ENCODE results near the gene VAV3. TPM values are rescaled to one million over a fixed set of nuclear protein-coding genes. Genes with fewer than 3 reads are reported as not detected.
"Not testable (repeated sequence)": the region's sequence is repeated elsewhere in the genome, so short reads cannot be mapped to it uniquely, and the experiment has no call there.

The VAV3 gene
- total RNA-seq, 1 experiment from 2014 or later, result 0.57 TPM

DNA sequence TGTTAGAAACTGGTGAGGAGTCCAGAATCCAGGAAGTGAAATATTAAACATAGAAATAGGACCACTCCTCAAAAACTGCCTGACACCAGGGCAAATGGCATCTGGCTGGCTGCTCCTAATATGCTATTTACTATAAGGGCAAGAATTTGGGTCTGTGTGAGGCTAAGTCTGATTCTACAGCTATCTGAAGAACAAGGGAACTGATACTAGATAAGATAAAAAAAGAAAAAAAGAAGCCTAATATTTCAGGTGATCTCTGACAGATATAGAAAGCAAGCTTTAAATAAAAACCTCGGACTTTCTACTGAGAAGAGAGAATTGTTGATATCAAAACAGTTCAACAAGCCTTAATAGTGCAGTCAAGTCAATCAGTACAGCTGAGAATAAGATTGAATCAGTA, 42.1 kb upstream of the VAV3 start:
- TF ChIP-seq, protein P1, sequence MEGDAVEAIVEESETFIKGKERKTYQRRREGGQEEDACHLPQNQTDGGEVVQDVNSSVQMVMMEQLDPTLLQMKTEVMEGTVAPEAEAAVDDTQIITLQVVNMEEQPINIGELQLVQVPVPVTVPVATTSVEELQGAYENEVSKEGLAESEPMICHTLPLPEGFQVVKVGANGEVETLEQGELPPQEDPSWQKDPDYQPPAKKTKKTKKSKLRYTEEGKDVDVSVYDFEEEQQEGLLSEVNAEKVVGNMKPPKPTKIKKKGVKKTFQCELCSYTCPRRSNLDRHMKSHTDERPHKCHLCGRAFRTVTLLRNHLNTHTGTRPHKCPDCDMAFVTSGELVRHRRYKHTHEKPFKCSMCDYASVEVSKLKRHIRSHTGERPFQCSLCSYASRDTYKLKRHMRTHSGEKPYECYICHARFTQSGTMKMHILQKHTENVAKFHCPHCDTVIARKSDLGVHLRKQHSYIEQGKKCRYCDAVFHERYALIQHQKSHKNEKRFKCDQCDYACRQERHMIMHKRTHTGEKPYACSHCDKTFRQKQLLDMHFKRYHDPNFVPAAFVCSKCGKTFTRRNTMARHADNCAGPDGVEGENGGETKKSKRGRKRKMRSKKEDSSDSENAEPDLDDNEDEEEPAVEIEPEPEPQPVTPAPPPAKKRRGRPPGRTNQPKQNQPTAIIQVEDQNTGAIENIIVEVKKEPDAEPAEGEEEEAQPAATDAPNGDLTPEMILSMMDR (IDR thresholded peaks at IDR 0.05; ENCODE audit: insufficient read depth in 1 of 2, low read depth in 1 of 2, low read length in 1 of 2, severe bottlenecking in 1 of 2, unreplicated experiment in 1 of 2), result no peak
- H3K9me3 ChIP-seq, result no peaks in the 10 kb centered on the region
- intact Hi-C loops (cut with micrococcal nuclease; ENCODE audit: unreplicated experiment), result no loop called here
- no peaks in the 10 kb centered on the region for H3K36me3 Mint-ChIP-seq (ENCODE audit: insufficient read depth, unreplicated experiment)
- H3K36me3 ChIP-seq (ENCODE audit: control insufficient read depth, insufficient read depth, low read length), result no peaks in the 10 kb centered on the region
- ChIA-PET CTCF (no interaction called here), POLR2A (no interaction called here)
- no peaks in the 10 kb centered on the region for H3K27me3 Mint-ChIP-seq (ENCODE audit: insufficient read depth, unreplicated experiment)
- no peaks in the 10 kb centered on the region for H3K27me3 ChIP-seq (replicated peaks; ENCODE audit: control insufficient read depth, insufficient read depth, low read length)
- H3K4me3 Mint-ChIP-seq (ENCODE audit: unreplicated experiment), result no peak overlapping the region
- no peaks in the 10 kb centered on the region for H3K4me1 Mint-ChIP-seq (ENCODE audit: low read depth, unreplicated experiment)
- no peak for DNase-seq
- H3K4me3 ChIP-seq (ENCODE audit: low read depth, low read length), result no peak overlapping the region
- no peaks in the 10 kb centered on the region for H3K9me3 Mint-ChIP-seq (ENCODE audit: unreplicated experiment)
- no peak overlapping the region for H3K27ac Mint-ChIP-seq (ENCODE audit: unreplicated experiment)
- no TSS peak for BruUV-seq (replicated peaks)
- no peaks in the 10 kb centered on the region for H3K4me1 ChIP-seq

DNA sequence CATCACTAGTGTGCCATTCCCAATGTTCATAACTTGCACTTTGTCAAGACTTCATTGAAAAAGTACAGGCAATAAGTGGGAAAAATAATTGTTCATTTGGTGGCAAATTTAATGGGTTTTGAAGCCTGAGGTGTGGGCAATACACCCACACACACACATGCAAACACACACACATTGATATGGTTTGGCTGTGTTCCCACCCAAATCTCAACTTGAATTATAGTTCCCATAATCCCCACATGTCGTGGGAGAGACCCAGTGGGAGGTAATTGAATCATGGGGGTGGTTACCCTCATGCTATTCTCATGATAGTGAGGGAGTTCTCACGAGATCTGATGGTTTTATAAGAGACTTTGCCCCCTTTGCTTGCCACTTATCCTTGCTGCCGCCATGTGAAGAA, 39.9 kb upstream of the VAV3 start:
- H3K9me3 ChIP-seq; H3K4me1 ChIP-seq; H3K4me1 Mint-ChIP-seq (ENCODE audit: low read depth, unreplicated experiment); H3K4me3 Mint-ChIP-seq (ENCODE audit: unreplicated experiment); H3K9me3 Mint-ChIP-seq (ENCODE audit: unreplicated experiment); H3K27ac Mint-ChIP-seq (ENCODE audit: unreplicated experiment); H3K36me3 ChIP-seq (ENCODE audit: control insufficient read depth, insufficient read depth, low read length); BruUV-seq (replicated peaks); CTCF ChIA-PET; intact Hi-C loops (cut with micrococcal nuclease; ENCODE audit: unreplicated experiment); H3K4me3 ChIP-seq (ENCODE audit: low read depth, low read length); POLR2A ChIA-PET; H3K36me3 Mint-ChIP-seq (ENCODE audit: insufficient read depth, unreplicated experiment); H3K27me3 ChIP-seq (replicated peaks; ENCODE audit: control insufficient read depth, insufficient read depth, low read length); DNase-seq; H3K27me3 Mint-ChIP-seq (ENCODE audit: insufficient read depth, unreplicated experiment): not testable (repeated sequence)

DNA sequence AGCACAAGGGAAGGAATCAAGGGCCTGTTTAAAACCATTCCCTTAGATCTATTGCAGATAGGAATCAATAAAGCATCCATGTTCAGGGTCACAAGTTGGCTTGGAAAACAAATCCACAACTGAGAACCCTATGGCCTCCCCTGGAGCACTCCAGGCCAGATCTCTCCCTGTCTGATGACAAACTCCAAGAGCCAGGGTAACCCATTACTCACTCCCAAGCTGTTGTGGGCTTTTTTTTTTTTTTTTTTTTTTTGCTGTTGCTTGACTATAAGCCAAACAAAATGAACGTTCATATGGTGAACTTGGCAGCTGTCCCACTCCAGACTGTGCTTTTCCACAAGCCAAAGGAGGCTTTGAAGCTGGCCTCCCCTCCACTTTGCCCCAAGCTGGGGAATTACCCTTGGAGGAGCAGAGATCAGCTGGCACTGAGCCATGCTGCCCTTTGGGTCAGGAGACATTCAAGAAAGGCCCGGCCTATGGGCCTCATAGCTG, 35.7 kb upstream of the VAV3 start:
- ChIA-PET CTCF (no interaction called here), POLR2A (no interaction called here)
- intact Hi-C loops (cut with micrococcal nuclease; ENCODE audit: unreplicated experiment), result no loop called here
- Mint-ChIP-seq H3K4me3 (ENCODE audit: unreplicated experiment) (no peak overlapping the region), H3K27ac (ENCODE audit: unreplicated experiment) (no peak overlapping the region), H3K36me3 (ENCODE audit: insufficient read depth, unreplicated experiment) (no peaks in the 10 kb centered on the region), H3K4me1 (ENCODE audit: low read depth, unreplicated experiment) (no peaks in the 10 kb centered on the region), H3K9me3 (ENCODE audit: unreplicated experiment) (no peaks in the 10 kb centered on the region), H3K27me3 (ENCODE audit: insufficient read depth, unreplicated experiment) (no peaks in the 10 kb centered on the region)
- no peaks in the 10 kb centered on the region for H3K27me3 ChIP-seq (replicated peaks; ENCODE audit: control insufficient read depth, insufficient read depth, low read length)
- no peaks in the 10 kb centered on the region for H3K36me3 ChIP-seq (ENCODE audit: control insufficient read depth, insufficient read depth, low read length)
- H3K4me1 ChIP-seq, result no peaks in the 10 kb centered on the region
- H3K4me3 ChIP-seq (ENCODE audit: low read depth, low read length), result no peak overlapping the region
- DNase-seq, result no peak
- TF ChIP-seq, protein P1 (IDR thresholded peaks at IDR 0.05; ENCODE audit: insufficient read depth in 1 of 2, low read depth in 1 of 2, low read length in 1 of 2, severe bottlenecking in 1 of 2, unreplicated experiment in 1 of 2), result no peak
- H3K9me3 ChIP-seq, result no peaks in the 10 kb centered on the region
- BruUV-seq (replicated peaks), result no TSS peak

DNA sequence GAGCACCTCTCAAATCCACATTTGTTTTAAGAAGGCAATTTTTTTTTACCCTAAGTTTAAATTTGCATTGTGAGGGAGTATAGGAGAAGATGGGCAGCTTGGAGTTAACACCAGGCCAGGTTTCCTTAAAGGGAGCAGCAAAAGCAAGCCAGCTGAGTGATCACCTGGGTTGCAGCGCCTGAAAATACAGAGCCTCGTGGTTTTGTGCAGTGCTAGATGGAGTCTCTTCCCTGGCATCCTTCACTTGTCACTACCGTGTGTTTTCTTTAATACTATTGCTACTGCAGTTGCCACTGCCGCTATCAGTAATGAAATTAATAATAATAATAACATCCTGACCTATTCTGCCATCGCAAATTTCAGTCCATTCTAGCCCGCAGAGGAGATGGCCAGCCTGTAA, 35.2 kb upstream of the VAV3 start:
- Histone ChIP-seq H3K9me3 (no peaks in the 10 kb centered on the region), H3K4me1 (no peaks in the 10 kb centered on the region), H3K36me3 (ENCODE audit: control insufficient read depth, insufficient read depth, low read length) (no peaks in the 10 kb centered on the region), H3K27me3 (replicated peaks; ENCODE audit: control insufficient read depth, insufficient read depth, low read length) (no peaks in the 10 kb centered on the region), H3K4me3 (ENCODE audit: low read depth, low read length) (no peak overlapping the region)
- no peak for DNase-seq
- ChIA-PET CTCF (no interaction called here), POLR2A (no interaction called here)
- no TSS peak for BruUV-seq (replicated peaks)
- no peak overlapping the region for H3K4me3 Mint-ChIP-seq (ENCODE audit: unreplicated experiment)
- H3K9me3 Mint-ChIP-seq (ENCODE audit: unreplicated experiment), result no peaks in the 10 kb centered on the region
- H3K27me3 Mint-ChIP-seq (ENCODE audit: insufficient read depth, unreplicated experiment), result no peaks in the 10 kb centered on the region
- no peak overlapping the region for H3K27ac Mint-ChIP-seq (ENCODE audit: unreplicated experiment)
- no peaks in the 10 kb centered on the region for H3K36me3 Mint-ChIP-seq (ENCODE audit: insufficient read depth, unreplicated experiment)
- intact Hi-C loops (cut with micrococcal nuclease; ENCODE audit: unreplicated experiment), result no loop called here
- TF ChIP-seq, protein P1 (IDR thresholded peaks at IDR 0.05; ENCODE audit: insufficient read depth in 1 of 2, low read depth in 1 of 2, low read length in 1 of 2, severe bottlenecking in 1 of 2, unreplicated experiment in 1 of 2), result no peak
- no peaks in the 10 kb centered on the region for H3K4me1 Mint-ChIP-seq (ENCODE audit: low read depth, unreplicated experiment)

Data from Caco-2 (cell line).